GM10266 (cell line): ENCODE data around the gene LTB4R2.

ENCODE experiments used
- DNase-seq: peaks from one replicate; pipeline ENCODE4 v3.0.0; 2012; ENCODE audit errors: extremely low spot score
- TF ChIP-seq, protein P1 (sequence below): IDR thresholded peaks from 2 replicates; pipeline ENCODE4 v1.5.1; 2012; ENCODE audit warnings: mild to moderate bottlenecking, low read depth; ENCODE audit not compliant: control insufficient read depth, insufficient read depth; ENCODE audit errors: missing control alignments

Gene LTB4R2

DNA sequence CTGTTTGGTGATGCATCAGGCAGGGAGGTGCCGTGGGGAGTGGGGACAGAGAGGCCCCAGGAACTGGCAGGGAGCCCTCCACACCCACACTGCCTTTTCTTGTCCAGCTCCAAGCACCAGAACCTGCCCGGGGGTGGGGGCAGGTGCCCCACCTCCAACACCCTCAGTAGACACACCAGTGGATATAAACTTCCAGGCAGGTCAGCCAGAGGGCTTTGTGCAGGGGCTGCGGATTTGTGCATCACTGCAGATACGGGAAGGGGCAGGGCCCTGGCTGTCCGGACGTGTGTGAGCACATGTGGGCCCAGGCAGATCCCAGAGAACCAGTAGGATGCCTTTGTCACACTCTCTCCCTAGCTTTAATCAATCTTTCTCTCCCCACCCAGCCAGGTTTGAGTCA, 45.6 kb upstream of the LTB4R2 start:
- TF ChIP-seq, protein P1, sequence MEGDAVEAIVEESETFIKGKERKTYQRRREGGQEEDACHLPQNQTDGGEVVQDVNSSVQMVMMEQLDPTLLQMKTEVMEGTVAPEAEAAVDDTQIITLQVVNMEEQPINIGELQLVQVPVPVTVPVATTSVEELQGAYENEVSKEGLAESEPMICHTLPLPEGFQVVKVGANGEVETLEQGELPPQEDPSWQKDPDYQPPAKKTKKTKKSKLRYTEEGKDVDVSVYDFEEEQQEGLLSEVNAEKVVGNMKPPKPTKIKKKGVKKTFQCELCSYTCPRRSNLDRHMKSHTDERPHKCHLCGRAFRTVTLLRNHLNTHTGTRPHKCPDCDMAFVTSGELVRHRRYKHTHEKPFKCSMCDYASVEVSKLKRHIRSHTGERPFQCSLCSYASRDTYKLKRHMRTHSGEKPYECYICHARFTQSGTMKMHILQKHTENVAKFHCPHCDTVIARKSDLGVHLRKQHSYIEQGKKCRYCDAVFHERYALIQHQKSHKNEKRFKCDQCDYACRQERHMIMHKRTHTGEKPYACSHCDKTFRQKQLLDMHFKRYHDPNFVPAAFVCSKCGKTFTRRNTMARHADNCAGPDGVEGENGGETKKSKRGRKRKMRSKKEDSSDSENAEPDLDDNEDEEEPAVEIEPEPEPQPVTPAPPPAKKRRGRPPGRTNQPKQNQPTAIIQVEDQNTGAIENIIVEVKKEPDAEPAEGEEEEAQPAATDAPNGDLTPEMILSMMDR = no peak
- DNase-seq = no peak

DNA sequence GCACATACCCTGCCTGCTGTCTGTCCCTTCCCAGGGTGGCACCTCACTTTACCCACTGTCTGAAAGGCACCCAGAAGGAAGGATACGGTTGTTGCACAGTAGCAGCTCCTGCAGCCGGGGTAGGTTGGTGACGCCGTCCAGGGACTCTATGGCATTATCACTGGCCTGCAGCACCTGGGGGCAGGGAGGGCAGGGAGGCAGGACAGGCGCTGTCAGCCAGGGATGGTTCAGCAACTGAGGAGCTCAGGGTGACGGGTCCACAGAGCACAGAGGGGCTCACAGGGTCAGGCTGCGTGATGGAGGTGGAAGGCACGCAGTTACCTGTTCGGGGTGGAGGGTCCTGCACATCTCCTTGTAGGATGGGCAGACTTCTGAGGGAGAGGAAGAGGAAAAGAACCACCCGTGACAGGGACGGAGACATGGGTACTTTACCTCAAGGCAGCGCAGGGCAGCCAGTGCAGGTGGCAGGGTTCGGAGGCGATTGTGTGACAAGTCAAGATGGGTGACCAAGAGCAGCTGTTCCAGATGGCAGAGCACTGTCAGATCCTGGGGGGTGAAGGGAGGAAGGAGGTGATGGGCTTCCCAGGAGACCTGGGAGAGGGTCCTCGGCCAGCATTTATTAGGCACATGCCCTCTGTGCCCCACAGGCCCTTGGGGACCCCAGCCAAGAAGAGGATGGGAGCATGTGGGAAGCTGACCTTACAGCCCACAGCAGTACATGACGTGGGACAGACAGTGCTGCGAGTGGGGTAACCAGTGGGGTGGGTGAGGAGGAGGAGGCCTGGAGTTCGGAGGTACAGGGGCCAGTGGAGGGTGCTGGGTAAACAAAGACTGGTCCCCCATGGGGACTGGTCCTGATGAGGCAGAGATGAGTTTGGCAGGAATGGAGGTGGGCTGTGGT, 43.3 kb upstream of the LTB4R2 start:
- TF ChIP-seq, protein P1 = no peak
- no peak for DNase-seq

DNA sequence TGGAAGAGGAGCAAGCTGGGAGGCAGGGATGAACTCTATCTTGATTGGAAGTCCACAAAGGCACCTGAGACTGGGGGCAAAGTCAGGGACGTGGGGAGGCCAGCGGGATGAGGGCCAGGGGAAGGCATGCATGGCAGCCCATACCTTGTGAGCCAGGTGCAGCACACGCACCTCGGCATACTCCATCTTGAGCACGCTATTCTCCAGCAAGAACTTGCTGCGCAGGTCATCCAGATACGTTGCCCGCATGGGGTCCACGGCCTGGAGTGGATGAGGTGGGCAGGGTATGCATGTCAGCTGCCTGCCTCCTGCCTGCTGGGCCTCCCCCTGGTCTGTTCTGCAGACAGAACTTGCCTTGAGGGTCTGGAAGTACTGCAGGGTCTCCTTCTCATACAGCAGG, 42.4 kb upstream of the LTB4R2 start:
- TF ChIP-seq, protein P1 = no peak
- DNase-seq = no peak

DNA sequence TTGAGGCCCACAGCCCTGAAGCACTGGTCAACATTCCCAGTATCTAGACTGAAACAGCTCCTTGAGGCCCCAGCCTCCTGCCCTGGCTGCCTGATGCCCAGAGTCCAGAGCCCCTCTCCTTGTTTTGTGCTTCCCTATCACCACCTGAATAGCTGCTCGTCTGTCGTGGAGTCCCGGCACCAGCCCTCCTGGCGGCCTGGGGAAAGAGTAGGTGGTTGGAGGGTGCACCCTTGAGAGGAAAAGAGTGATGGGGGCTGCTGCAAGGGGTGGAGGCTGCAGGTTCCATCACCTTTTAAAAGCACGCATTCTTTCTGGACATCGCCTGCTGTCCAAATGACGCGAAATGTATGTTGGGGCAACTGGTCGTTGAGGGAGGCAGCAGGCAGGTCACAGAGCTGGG, 41.7 kb upstream of the LTB4R2 start:
- TF ChIP-seq, protein P1 = no peak

DNA sequence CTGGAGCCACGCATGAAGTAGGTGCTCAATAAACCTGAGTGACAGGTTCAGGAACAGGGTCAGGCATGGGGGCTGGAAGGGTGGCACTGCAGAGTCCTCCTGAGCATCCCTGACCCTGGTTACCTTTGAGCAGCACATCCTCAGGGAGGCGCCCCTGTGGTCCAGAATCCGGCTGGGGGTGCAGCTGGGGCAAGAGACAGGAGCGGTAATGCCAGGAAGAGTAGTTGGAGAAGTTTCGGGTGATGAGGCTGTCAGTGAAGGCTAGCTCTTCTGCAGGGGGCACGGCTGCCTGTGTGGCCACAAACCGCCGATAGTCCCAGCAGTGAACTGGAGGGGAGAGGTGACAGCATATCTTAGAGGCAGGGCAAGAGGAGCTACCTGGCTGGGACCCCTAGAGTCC, 40.6 kb upstream of the LTB4R2 start:
- TF ChIP-seq, protein P1 = no peak
- no peak for DNase-seq

More for the DNA sequence above, 41.7 kb upstream of the LTB4R2 start:
- no peak for DNase-seq

DNA sequence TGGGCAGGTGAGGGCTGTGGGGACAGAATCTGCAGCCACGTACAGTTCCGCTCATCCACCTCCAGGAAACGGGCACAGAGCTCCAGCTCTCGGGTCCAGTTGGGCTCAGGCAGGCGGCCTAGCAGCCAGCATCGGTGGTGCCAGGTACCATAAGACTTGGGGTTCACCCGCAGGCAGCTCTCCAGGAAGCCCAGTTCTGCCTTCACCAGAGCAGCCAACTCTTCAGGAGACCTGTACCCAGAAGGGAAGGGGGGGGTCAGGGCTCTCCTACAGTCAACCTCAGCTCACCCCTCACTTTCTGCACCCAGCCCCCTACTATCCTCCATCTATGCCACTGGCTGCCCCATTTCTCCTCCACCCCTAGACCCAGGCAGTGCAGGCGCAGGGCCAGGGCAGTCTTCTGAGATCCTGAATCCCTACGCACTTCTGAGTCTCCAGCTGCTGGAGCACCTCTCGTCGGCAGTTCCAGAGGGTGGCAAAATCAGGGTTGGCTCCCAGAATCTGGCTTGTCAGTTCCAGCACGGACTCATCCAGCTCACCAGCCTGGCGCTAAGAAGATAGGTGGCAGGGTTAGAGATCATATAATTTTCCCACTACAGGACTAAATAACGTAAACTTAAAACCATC, 39.9 kb upstream of the LTB4R2 start:
- no peak for DNase-seq
- TF ChIP-seq, protein P1 = no peak

DNA sequence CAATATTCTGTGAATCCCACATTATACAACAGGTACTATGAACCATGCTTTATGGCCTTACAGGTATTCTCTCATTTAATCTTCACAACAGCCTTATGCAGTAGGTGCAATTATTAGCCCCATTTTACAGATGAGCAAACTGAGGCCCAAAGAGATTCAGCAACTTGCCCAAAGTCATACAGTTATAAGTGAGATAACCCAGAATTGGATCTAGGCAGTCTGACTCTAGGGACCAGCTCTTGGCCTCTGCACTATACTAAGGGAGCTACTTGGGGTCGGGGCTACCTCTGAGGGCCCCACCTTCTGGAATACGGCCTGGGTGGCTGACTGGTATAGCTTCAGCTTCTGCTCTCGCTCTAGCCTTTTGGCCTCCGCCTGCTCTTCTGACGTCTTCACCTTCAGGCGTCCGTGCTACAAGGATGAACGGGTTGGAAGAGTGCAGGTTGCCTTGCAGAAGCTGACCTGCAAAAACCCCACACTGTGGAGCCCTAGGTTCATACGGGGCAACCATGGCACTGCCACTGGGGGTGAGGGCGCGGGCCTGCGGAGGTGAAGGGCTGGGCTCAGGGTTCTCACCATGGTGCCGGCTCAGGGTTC, 39.3 kb upstream of the LTB4R2 start:
- TF ChIP-seq, protein P1 = no peak
- no peak for DNase-seq
